Measurements from ENCODE around the gene ADAMTS12. TPM values are rescaled to one million over a fixed set of nuclear protein-coding genes. Genes with fewer than 3 reads are reported as not detected.

ADAMTS12 gene
- polyA plus RNA-seq, 1 donor (not counting 4 experiments of a cell fraction or from before 2014, with no cell fraction given): 0.49 TPM

DNA sequence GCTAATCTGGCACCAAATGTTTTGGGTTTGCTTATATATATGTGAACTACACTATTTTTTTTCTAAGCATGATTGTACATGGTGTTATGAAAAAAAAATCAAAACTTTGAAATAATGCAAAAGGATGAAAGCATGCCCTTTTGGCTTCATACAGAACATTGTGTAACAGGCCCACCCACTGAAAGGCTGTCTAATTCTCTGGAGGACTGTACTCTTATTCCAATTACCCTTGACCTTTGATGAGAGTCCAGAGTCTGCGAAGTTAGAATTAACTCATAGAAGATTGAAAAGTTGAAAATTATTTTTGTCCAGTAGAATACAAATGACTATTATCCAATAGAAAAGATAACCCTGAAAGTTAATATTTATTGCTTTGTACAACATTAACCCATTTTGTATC lies 117.4 kb downstream of the ADAMTS12 start:
- H3K27me3 ChIP-seq (ENCODE audit: control insufficient read depth, extremely low read depth, insufficient read depth, low read length): no peaks in the 10 kb centered on the region
- FAIRE-seq (no peak), DNase-seq (ENCODE audit: low read depth, low spot score) (no peak)
- no peak overlapping the region for H3K4me3 ChIP-seq (ENCODE audit: control insufficient read depth in 2 of 3, extremely low read depth in 1 of 3, insufficient read depth in 2 of 3, low read depth in 1 of 3, low read length in 3 of 3)
- no peak overlapping the region for H3K27ac ChIP-seq (ENCODE audit: control insufficient read depth, insufficient read depth, low read length)
- TF ChIP-seq EZH2 (IDR thresholded peaks at IDR 0.05; ENCODE audit: low read length): no peak
- TF ChIP-seq, protein P1, sequence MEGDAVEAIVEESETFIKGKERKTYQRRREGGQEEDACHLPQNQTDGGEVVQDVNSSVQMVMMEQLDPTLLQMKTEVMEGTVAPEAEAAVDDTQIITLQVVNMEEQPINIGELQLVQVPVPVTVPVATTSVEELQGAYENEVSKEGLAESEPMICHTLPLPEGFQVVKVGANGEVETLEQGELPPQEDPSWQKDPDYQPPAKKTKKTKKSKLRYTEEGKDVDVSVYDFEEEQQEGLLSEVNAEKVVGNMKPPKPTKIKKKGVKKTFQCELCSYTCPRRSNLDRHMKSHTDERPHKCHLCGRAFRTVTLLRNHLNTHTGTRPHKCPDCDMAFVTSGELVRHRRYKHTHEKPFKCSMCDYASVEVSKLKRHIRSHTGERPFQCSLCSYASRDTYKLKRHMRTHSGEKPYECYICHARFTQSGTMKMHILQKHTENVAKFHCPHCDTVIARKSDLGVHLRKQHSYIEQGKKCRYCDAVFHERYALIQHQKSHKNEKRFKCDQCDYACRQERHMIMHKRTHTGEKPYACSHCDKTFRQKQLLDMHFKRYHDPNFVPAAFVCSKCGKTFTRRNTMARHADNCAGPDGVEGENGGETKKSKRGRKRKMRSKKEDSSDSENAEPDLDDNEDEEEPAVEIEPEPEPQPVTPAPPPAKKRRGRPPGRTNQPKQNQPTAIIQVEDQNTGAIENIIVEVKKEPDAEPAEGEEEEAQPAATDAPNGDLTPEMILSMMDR (optimal IDR thresholded peaks at IDR 0.05 in 1 of 3, IDR thresholded peaks at IDR 0.05 in 1 of 3, conservative IDR thresholded peaks at IDR 0.05 in 1 of 3; ENCODE audit: extremely low read depth in 1 of 3, insufficient read depth in 2 of 3, low read length in 3 of 3): no peak
- dilution Hi-C loops (cut with MboI; ENCODE audit: extremely low pct_ligation_motif_present, low sequenced_read_pairs): no loop called here
- H3K4me1 ChIP-seq (ENCODE audit: control insufficient read depth, extremely low read depth, insufficient read depth, low read length): peaks cover 6% of the 10 kb centered on the region
- H3K9ac ChIP-seq (ENCODE audit: control insufficient read depth, extremely low read depth, insufficient read depth, low read length): no peak overlapping the region
- no peak overlapping the region for H3K4me2 ChIP-seq (ENCODE audit: control insufficient read depth, extremely low read depth, insufficient read depth, low read depth, low read length)
- H3K9me3 ChIP-seq (ENCODE audit: control insufficient read depth, low read depth, low read length): no peaks in the 10 kb centered on the region
- no peaks in the 10 kb centered on the region for H3K36me3 ChIP-seq (ENCODE audit: control insufficient read depth in 2 of 2, extremely low read depth in 1 of 2, insufficient read depth in 2 of 2, low read length in 2 of 2)
- H2AFZ ChIP-seq (ENCODE audit: control insufficient read depth, low read length): no peak overlapping the region
- H3K9me1 ChIP-seq (ENCODE audit: control insufficient read depth, extremely low read depth, insufficient read depth, low read length): no peaks in the 10 kb centered on the region
- no peaks in the 10 kb centered on the region for H3K79me2 ChIP-seq (ENCODE audit: control insufficient read depth, insufficient read depth, low read length)
- no peaks in the 10 kb centered on the region for H4K20me1 ChIP-seq (ENCODE audit: control insufficient read depth, extremely low read depth, insufficient read depth, low read length)

DNA sequence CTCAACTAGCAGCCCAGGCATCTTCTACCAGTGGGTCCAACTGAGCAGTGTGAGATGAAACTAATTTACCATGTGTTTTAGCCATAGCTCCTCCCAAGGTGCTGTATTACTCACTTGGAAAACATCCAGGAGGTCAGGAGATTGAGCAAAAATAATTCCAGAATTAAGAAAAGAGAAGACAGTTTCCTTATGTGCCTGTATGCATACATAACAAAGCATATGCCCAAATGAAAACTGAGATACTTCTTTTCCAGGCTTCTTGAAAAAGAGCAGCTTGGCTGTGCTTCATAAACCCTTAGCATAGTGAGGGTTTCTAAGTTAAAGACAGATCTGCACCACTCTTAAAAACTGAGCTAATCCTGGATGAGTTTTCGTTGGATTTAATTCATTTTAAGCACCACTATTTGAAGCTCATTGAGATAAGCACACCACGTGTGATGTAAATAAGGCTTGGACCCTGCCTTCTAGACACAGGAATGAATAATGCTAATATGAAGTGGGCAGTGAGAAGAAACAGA lies 119.4 kb downstream of the ADAMTS12 start:
- peak overlapping the region; percentile 46 for H2AFZ ChIP-seq (ENCODE audit: control insufficient read depth, low read length)
- no peaks in the 10 kb centered on the region for H3K9me3 ChIP-seq (ENCODE audit: control insufficient read depth, low read depth, low read length)
- no peaks in the 10 kb centered on the region for H3K79me2 ChIP-seq (ENCODE audit: control insufficient read depth, insufficient read depth, low read length)
- no peaks in the 10 kb centered on the region for H3K36me3 ChIP-seq (ENCODE audit: control insufficient read depth in 2 of 2, extremely low read depth in 1 of 2, insufficient read depth in 2 of 2, low read length in 2 of 2)
- dilution Hi-C loops (cut with MboI; ENCODE audit: extremely low pct_ligation_motif_present, low sequenced_read_pairs): no loop called here
- H3K4me3 ChIP-seq (ENCODE audit: control insufficient read depth in 2 of 3, extremely low read depth in 1 of 3, insufficient read depth in 2 of 3, low read depth in 1 of 3, low read length in 3 of 3): no peak overlapping the region
- peaks cover 6% of the 10 kb centered on the region for H3K4me1 ChIP-seq (ENCODE audit: control insufficient read depth, extremely low read depth, insufficient read depth, low read length)
- DNase-seq (ENCODE audit: low read depth, low spot score): no peak
- no peak for FAIRE-seq
- no peak overlapping the region for H3K4me2 ChIP-seq (ENCODE audit: control insufficient read depth, extremely low read depth, insufficient read depth, low read depth, low read length)
- H3K9ac ChIP-seq (ENCODE audit: control insufficient read depth, extremely low read depth, insufficient read depth, low read length): no peak overlapping the region
- no peaks in the 10 kb centered on the region for H4K20me1 ChIP-seq (ENCODE audit: control insufficient read depth, extremely low read depth, insufficient read depth, low read length)
- H3K27me3 ChIP-seq (ENCODE audit: control insufficient read depth, extremely low read depth, insufficient read depth, low read length): no peaks in the 10 kb centered on the region
- H3K9me1 ChIP-seq (ENCODE audit: control insufficient read depth, extremely low read depth, insufficient read depth, low read length): no peaks in the 10 kb centered on the region
- no peak overlapping the region for H3K27ac ChIP-seq (ENCODE audit: control insufficient read depth, insufficient read depth, low read length)
- TF ChIP-seq, protein P1 (optimal IDR thresholded peaks at IDR 0.05 in 1 of 3, IDR thresholded peaks at IDR 0.05 in 1 of 3, conservative IDR thresholded peaks at IDR 0.05 in 1 of 3; ENCODE audit: extremely low read depth in 1 of 3, insufficient read depth in 2 of 3, low read length in 3 of 3): no peak
- TF ChIP-seq EZH2 (IDR thresholded peaks at IDR 0.05; ENCODE audit: low read length): no peak
